Lower lobe of right lung (tissue), 2 donors: ENCODE results near the gene EQTN. TPM values are rescaled to one million over a fixed set of nuclear protein-coding genes. Genes with fewer than 3 reads are reported as not detected.

Experiments
- ATAC-seq, 2 donors: fragments of 200-7000 bp; cut with Tn5 transposase; one replicate each; pipeline ENCODE4 v1.9.1; 2020 to 2022; ENCODE audit warnings: mild to moderate bottlenecking in 2 of 2, moderate library complexity in 2 of 2
- DNase-seq: peaks from one replicate; pipeline ENCODE4 v3.0.0-alpha.2; 2020
- H3K27ac ChIP-seq: fragments of 200-600 bp; one replicate; pipeline ENCODE4 v1.8.0; 2022
- H3K27me3 ChIP-seq: fragments of 200-600 bp; one replicate; pipeline ENCODE4 v1.8.0; 2022; ENCODE audit warnings: low read depth
- H3K36me3 ChIP-seq: fragments of 200-600 bp; one replicate; pipeline ENCODE4 v1.8.0; 2022; ENCODE audit warnings: mild to moderate bottlenecking
- H3K4me1 ChIP-seq: fragments of 200-600 bp; one replicate; pipeline ENCODE4 v1.8.0; 2022
- H3K4me3 ChIP-seq: fragments of 200-600 bp; one replicate; pipeline ENCODE4 v1.8.0; 2022; ENCODE audit warnings: mild to moderate bottlenecking
- H3K9me3 ChIP-seq: fragments of 200-600 bp; one replicate; pipeline ENCODE4 v1.8.0; 2022
- CTCF ChIP-seq: fragments of 200-600 bp; IDR thresholded peaks from one replicate; pipeline ENCODE4 v1.8.0; 2022; ENCODE audit warnings: antibody characterized with exemption, mild to moderate bottlenecking
- intact Hi-C: fragments of 100-400 bp; cut with DNase I; formaldehyde crosslinking; loops from one replicate; pipeline ENCODE4 v1.11.0; 2022
- total RNA-seq: library from RNA; stranded (reverse); fragmentation: NEBNext Ultra II Directional; extraction: Animal tissue kit (Norgen Biotek cat#: 25700); gene quantifications from one replicate; pipeline ENCODE4 v1.2.1, GENCODE V29; 2021
- donor health status: DM: no; HTN: yes; CAD: no; lungs with severe emphysema.

The EQTN gene
- total RNA-seq, 1 donor from 2014 or later = not detected

GRCh38 chr9:27280860-27281259 is 16.1 kb downstream of the EQTN start:
- Histone ChIP-seq H3K27me3 (no peaks in the 10 kb centered on the region), H3K9me3 (no peaks in the 10 kb centered on the region), H3K36me3 (no peaks in the 10 kb centered on the region), H3K27ac (no peak overlapping the region), H3K4me3 (peak overlapping the region; percentile 12), H3K4me1 (peaks cover 12% of the 10 kb centered on the region)
- DNase-seq = no peak
- ATAC-seq = peak; percentile 69 to 80
- intact Hi-C loops = no loop called here
- no peak for TF ChIP-seq CTCF

GRCh38 chr9:27280249-27280648 is 16.7 kb downstream of the EQTN start:
- Histone ChIP-seq H3K4me3 (no peak overlapping the region), H3K27ac (no peak overlapping the region), H3K27me3 (no peaks in the 10 kb centered on the region), H3K36me3 (no peaks in the 10 kb centered on the region), H3K4me1 (peaks cover 12% of the 10 kb centered on the region), H3K9me3 (no peaks in the 10 kb centered on the region)
- no peak for TF ChIP-seq CTCF
- no peak for DNase-seq
- intact Hi-C loops = no loop called here
- no peak for ATAC-seq

- Histone ChIP-seq H3K4me1 (peaks cover 12% of the 10 kb centered on the region), H3K9me3 (no peaks in the 10 kb centered on the region), H3K27ac (no peak overlapping the region), H3K27me3 (no peaks in the 10 kb centered on the region), H3K36me3 (no peaks in the 10 kb centered on the region), H3K4me3 (no peak overlapping the region)
- no peak for DNase-seq
- no peak for TF ChIP-seq CTCF
- intact Hi-C loops = loop anchor here (5.0 kb wide), 1 partner anchor 247 kb away; no protein-coding TSS in a partner anchor
- no peak for ATAC-seq
These were observed 17.3 kb downstream of the EQTN start for GRCh38 chr9:27279611-27280010.

- no peak for ATAC-seq
- intact Hi-C loops = loop anchor here (5.0 kb wide), 1 partner anchor 246 kb away; no protein-coding TSS in a partner anchor
- H3K27ac ChIP-seq = no peak overlapping the region
These were observed 18.6 kb downstream of the EQTN start for GRCh38 chr9:27278374-27278773.

GRCh38 chr9:27276193-27277030 is 20.5 kb downstream of the EQTN start:
- ATAC-seq = peak; percentile 72 to 79
- peak overlapping the region; percentile 22 for H3K4me3 ChIP-seq
- no peak overlapping the region for H3K27ac ChIP-seq
- peaks cover 12% of the 10 kb centered on the region for H3K4me1 ChIP-seq
- no peaks in the 10 kb centered on the region for H3K9me3 ChIP-seq
- intact Hi-C loops = loop anchor here (5.0 kb wide), 1 partner anchor 244 kb away; no protein-coding TSS in a partner anchor
- no peaks in the 10 kb centered on the region for H3K36me3 ChIP-seq
- no peaks in the 10 kb centered on the region for H3K27me3 ChIP-seq
- peak; percentile 73 for TF ChIP-seq CTCF
- no peak for DNase-seq

More at GRCh38 chr9:27278374-27278773, 18.6 kb downstream of the EQTN start:
- Histone ChIP-seq H3K36me3 (no peaks in the 10 kb centered on the region), H3K9me3 (no peaks in the 10 kb centered on the region), H3K27me3 (no peaks in the 10 kb centered on the region), H3K4me1 (peaks cover 12% of the 10 kb centered on the region), H3K4me3 (no peak overlapping the region)
- TF ChIP-seq CTCF = no peak
- DNase-seq = no peak
